Endothelial cell (in vitro differentiated cells): ENCODE data around the gene PTPDC1. TPM values are rescaled to one million over a fixed set of nuclear protein-coding genes. Genes with fewer than 3 reads are reported as not detected.

ENCODE experiments used
- DNase-seq: peaks from one replicate; pipeline ENCODE4 v3.0.0; 2021; ENCODE audit warnings: low spot score
- H3K27ac Mint-ChIP-seq: one replicate; pipeline ENCODE4 v1.8.0; 2021; ENCODE audit warnings: mixed read lengths, inconsistent platforms; ENCODE audit not compliant: unreplicated experiment
- H3K27me3 Mint-ChIP-seq: one replicate; pipeline ENCODE4 v1.8.0; 2021; ENCODE audit warnings: mild to moderate bottlenecking, moderate library complexity, mixed read lengths, inconsistent platforms; ENCODE audit not compliant: unreplicated experiment
- H3K36me3 Mint-ChIP-seq: one replicate; pipeline ENCODE4 v1.8.0; 2021; ENCODE audit warnings: mild to moderate bottlenecking, low read depth, mixed read lengths, inconsistent platforms; ENCODE audit not compliant: unreplicated experiment
- H3K4me1 Mint-ChIP-seq: one replicate; pipeline ENCODE4 v1.8.0; 2021; ENCODE audit warnings: mild to moderate bottlenecking, mixed read lengths, inconsistent platforms; ENCODE audit not compliant: unreplicated experiment
- H3K4me3 Mint-ChIP-seq: one replicate; pipeline ENCODE4 v1.8.0; 2021; ENCODE audit warnings: mild to moderate bottlenecking, mixed read lengths, inconsistent platforms; ENCODE audit not compliant: unreplicated experiment
- H3K9me3 Mint-ChIP-seq: one replicate; pipeline ENCODE4 v1.8.0; 2021; ENCODE audit warnings: mixed read lengths, inconsistent platforms; ENCODE audit not compliant: unreplicated experiment
- total RNA-seq: library from RNA; stranded (reverse); fragmentation: NEBNext Ultra II Directional; extraction: Animal tissue kit (Norgen Biotek cat#: 25700); gene quantifications from one replicate; pipeline ENCODE4 v1.2.1, GENCODE V29; 2021; ENCODE audit not compliant: unreplicated experiment
- TF ChIP-seq, protein P1 (sequence below): fragments of 200-600 bp; sonication (generic); IDR thresholded peaks from one replicate; pipeline ENCODE4 v1.5.0; 2021; ENCODE audit warnings: antibody characterized with exemption; ENCODE audit not compliant: unreplicated experiment

The PTPDC1 gene
- total RNA-seq, 1 donor from 2014 or later, result 7.4 TPM

DNA sequence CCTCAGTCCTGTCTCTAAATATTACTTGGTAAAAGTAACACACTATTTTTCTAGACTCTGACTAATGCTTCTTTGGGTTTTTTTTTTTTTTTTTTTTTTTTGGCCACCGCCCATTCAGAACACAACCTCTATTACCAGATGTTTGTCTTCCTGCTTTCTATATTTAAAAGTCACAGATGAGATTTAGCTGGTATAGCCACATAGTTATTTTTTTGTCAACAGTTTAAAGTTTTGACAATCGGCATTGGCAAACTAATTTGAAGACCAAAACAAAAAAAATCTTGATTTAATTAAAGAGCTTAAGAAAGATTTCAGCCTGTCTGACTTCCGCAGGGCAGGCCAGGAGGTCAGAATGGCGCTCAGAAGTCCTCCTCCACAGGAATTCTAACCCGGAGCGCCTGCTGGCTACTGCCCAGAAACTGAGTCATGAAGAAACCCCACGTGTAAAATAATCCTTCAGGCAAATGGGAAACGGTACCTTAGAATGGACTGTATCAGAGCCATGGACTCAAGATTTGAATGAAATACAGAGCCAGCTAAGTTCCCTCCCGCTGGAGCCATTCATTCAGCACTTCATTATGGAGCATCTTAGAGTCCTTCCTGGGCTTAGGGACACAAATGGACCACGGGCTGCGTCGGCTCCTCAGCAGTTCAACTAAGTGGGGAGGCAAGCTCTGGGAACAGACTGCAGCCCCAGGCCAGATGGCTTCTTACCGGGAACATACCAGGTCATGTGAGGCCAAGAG is 55.6 kb downstream of the PTPDC1 start:
- Mint-ChIP-seq H3K9me3 (peaks cover 4% of the 10 kb centered on the region), H3K27ac (no peak overlapping the region), H3K4me3 (no peak overlapping the region), H3K27me3 (peaks cover 6% of the 10 kb centered on the region), H3K4me1 (no peaks in the 10 kb centered on the region), H3K36me3 (no peaks in the 10 kb centered on the region)
- DNase-seq, result no peak
- TF ChIP-seq, protein P1, sequence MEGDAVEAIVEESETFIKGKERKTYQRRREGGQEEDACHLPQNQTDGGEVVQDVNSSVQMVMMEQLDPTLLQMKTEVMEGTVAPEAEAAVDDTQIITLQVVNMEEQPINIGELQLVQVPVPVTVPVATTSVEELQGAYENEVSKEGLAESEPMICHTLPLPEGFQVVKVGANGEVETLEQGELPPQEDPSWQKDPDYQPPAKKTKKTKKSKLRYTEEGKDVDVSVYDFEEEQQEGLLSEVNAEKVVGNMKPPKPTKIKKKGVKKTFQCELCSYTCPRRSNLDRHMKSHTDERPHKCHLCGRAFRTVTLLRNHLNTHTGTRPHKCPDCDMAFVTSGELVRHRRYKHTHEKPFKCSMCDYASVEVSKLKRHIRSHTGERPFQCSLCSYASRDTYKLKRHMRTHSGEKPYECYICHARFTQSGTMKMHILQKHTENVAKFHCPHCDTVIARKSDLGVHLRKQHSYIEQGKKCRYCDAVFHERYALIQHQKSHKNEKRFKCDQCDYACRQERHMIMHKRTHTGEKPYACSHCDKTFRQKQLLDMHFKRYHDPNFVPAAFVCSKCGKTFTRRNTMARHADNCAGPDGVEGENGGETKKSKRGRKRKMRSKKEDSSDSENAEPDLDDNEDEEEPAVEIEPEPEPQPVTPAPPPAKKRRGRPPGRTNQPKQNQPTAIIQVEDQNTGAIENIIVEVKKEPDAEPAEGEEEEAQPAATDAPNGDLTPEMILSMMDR, result no peak

DNA sequence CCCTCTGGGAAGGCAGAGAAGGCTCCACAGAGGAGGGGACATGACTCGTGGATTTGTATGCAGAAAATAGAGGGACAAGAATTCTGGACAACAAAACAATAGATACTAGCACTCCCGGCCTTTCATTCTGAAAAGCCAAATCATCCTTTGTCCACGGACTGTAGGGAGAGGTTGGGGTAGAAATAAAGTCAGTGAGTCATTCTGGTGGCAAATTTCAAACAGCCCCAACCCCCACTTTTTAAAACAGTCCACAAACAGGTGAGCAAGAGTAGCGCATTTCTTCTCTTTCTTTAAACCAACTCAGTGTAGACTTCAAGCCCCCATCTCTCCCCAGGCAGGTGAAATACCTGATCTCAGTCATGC is 56.1 kb downstream of the PTPDC1 start:
- Mint-ChIP-seq H3K27ac (no peak overlapping the region), H3K4me1 (no peaks in the 10 kb centered on the region), H3K4me3 (no peak overlapping the region), H3K36me3 (no peaks in the 10 kb centered on the region), H3K27me3 (peaks cover 6% of the 10 kb centered on the region), H3K9me3 (peaks cover 4% of the 10 kb centered on the region)
- TF ChIP-seq, protein P1, result no peak
- no peak for DNase-seq

DNA sequence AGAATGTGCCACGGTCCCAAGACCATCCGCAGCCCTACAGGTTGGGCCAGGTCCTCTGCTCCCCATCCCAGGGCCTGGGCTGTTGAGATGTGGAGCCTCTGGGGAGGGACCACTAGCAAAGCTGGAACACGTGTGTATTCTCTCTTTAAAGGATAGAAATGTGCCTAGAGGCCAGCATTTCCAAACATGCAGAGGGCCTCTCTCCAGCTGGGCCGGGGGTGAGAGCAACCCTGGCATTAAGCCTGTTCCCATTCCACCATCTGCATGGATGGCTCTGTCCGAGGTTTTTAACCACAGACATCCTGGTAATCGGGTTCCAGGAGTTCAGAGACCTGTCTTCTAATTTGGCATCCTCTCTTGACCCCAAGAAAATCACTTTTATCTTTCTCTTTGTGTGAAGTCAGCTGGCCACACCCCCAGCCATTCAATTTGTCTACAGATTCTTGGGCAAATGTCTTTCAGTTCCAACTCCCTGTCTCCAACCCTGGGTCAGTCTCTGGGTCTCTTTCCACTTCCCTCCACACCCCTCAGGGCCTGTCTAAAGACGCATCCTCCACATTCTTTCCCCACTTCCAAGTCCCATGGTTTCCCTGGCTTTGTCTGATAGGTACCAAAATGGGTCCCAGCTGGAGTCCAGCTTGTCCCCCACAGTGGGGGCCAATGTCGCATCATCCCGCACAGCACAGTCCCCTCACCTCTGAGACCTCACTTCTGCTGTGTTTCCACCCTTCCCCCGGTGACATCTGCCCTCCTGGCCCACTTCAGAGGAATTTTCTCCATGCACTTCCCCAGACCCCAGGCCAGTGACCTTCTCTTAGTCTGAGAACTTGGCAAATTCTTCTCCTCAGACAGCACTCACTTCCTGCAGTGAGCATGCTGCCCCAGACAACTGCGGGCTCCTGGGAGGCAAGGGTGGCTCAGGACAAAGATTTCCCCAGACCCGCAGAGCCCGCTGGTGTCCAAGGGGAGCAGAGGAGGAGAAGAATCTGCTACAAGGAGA is 56.8 kb downstream of the PTPDC1 start:
- no peaks in the 10 kb centered on the region for H3K4me1 Mint-ChIP-seq
- H3K27me3 Mint-ChIP-seq, result peaks cover 6% of the 10 kb centered on the region
- no peak overlapping the region for H3K27ac Mint-ChIP-seq
- DNase-seq, result no peak
- peaks cover 4% of the 10 kb centered on the region for H3K9me3 Mint-ChIP-seq
- TF ChIP-seq, protein P1, result no peak
- peak overlapping the region; percentile 21 for H3K4me3 Mint-ChIP-seq
- no peaks in the 10 kb centered on the region for H3K36me3 Mint-ChIP-seq

DNA sequence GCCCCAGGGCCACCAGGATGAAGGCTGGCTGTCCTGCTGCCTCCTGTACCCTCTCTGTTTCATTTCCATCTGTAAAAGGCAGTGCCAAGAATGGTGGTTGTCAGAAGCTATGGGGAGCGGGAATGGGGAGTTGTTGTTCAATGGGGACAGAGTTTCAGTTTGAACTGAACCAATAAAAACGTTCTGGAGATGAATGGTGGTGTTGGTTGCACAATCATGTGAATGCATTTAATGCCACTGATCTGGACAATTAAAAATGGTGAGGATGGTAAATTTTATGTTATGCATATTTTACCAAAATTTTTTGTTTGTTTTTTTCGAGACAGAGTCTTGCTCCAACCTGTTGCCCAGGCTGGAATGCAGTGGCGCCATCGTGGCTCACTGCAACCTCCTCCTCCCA is 58.1 kb downstream of the PTPDC1 start:
- no peaks in the 10 kb centered on the region for H3K36me3 Mint-ChIP-seq
- H3K27me3 Mint-ChIP-seq, result peaks cover 6% of the 10 kb centered on the region
- H3K4me3 Mint-ChIP-seq, result no peak overlapping the region
- H3K9me3 Mint-ChIP-seq, result peaks cover 4% of the 10 kb centered on the region
- TF ChIP-seq, protein P1, result no peak
- H3K4me1 Mint-ChIP-seq, result no peaks in the 10 kb centered on the region
- H3K27ac Mint-ChIP-seq, result no peak overlapping the region
- DNase-seq, result no peak
